Neural crest cell (in vitro differentiated cells): ENCODE data around the gene DAAM1. TPM values are rescaled to one million over a fixed set of nuclear protein-coding genes. Genes with fewer than 3 reads are reported as not detected.

Experiments
- DNase-seq: peaks from one replicate; pipeline ENCODE4 v3.0.0; 2021; ENCODE audit warnings: low read depth, mixed read lengths, low spot score
- H3K27ac Mint-ChIP-seq: one replicate; pipeline ENCODE4 v1.8.0; 2021; ENCODE audit warnings: mild to moderate bottlenecking, mixed read lengths; ENCODE audit not compliant: unreplicated experiment
- H3K27me3 Mint-ChIP-seq: 2 replicates; pipeline ENCODE4 v1.8.0; 2021; ENCODE audit warnings: low read depth, mild to moderate bottlenecking, mixed read lengths
- H3K36me3 Mint-ChIP-seq: 2 replicates; pipeline ENCODE4 v1.8.0; 2021; ENCODE audit warnings: low read depth, mild to moderate bottlenecking, mixed read lengths
- H3K4me1 Mint-ChIP-seq: 2 replicates; pipeline ENCODE4 v1.8.0; 2021; ENCODE audit warnings: mixed read lengths
- H3K4me3 Mint-ChIP-seq: one replicate; pipeline ENCODE4 v1.8.0; 2021; ENCODE audit warnings: mild to moderate bottlenecking, mixed read lengths
- H3K9me3 Mint-ChIP-seq: 2 replicates; pipeline ENCODE4 v1.8.0; 2021; ENCODE audit warnings: mixed read lengths
- total RNA-seq: library from RNA; stranded (reverse); gene quantifications from 2 replicates; pipeline ENCODE4 v1.2.1, GENCODE V29; 2021
- TF ChIP-seq, protein P1 (sequence below): fragments of 200-600 bp; sonication (generic); conservative IDR thresholded peaks from 2 replicates; pipeline ENCODE4 v1.5.0; 2021; ENCODE audit warnings: antibody characterized with exemption, mild to moderate bottlenecking

The DAAM1 gene
- total RNA-seq, 1 donor from 2014 or later, result 47.2 TPM

DNA sequence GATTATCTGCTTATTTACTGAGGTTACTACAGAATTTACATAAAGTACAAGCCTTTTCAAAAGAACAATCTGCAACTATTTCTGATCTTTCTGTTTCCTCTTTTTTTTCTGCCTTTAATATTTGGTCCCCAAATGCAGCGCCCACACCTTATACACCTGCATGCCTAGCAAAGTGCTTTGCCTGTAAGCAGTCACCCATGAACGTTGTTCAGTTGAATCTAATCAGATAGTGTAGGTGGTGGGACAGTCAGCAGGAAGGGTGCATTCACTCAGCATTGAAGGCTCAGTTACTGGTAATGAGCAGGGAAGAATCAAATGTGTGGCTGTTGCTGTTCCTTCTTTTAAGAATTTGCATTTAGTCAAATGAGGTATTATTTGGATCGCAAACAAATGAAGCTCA, 168.3 kb downstream of the DAAM1 start:
- no peaks in the 10 kb centered on the region for H3K9me3 Mint-ChIP-seq
- DNase-seq, result no peak
- no peaks in the 10 kb centered on the region for H3K27me3 Mint-ChIP-seq
- H3K36me3 Mint-ChIP-seq, result peaks cover 18% of the 10 kb centered on the region
- H3K4me3 Mint-ChIP-seq, result no peak overlapping the region
- no peak overlapping the region for H3K27ac Mint-ChIP-seq
- TF ChIP-seq, protein P1, sequence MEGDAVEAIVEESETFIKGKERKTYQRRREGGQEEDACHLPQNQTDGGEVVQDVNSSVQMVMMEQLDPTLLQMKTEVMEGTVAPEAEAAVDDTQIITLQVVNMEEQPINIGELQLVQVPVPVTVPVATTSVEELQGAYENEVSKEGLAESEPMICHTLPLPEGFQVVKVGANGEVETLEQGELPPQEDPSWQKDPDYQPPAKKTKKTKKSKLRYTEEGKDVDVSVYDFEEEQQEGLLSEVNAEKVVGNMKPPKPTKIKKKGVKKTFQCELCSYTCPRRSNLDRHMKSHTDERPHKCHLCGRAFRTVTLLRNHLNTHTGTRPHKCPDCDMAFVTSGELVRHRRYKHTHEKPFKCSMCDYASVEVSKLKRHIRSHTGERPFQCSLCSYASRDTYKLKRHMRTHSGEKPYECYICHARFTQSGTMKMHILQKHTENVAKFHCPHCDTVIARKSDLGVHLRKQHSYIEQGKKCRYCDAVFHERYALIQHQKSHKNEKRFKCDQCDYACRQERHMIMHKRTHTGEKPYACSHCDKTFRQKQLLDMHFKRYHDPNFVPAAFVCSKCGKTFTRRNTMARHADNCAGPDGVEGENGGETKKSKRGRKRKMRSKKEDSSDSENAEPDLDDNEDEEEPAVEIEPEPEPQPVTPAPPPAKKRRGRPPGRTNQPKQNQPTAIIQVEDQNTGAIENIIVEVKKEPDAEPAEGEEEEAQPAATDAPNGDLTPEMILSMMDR, result no peak
- H3K4me1 Mint-ChIP-seq, result no peaks in the 10 kb centered on the region

DNA sequence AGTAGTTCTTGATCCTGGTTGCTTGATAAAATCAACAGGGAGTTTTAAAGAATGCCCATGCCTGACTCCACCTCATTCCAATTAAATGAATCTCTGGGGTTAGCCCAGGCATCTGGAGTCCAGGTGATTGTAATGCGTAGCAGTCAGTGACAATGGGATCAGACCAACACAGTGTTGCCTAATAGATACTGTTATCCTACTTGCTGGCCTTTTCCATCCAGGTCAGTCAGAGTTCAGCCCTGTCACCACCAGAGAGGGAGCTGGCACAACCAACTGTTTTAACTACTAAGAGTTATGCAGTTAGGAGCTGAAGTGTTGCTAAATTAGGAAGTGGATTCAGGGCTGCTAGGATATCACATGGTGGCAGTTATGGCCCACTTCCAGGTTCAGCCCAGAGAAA, 169.6 kb downstream of the DAAM1 start:
- Mint-ChIP-seq H3K9me3 (no peaks in the 10 kb centered on the region), H3K4me3 (no peak overlapping the region), H3K36me3 (peaks cover 13% of the 10 kb centered on the region), H3K27ac (no peak overlapping the region), H3K4me1 (no peaks in the 10 kb centered on the region), H3K27me3 (no peaks in the 10 kb centered on the region)
- TF ChIP-seq, protein P1, result no peak
- no peak for DNase-seq

DNA sequence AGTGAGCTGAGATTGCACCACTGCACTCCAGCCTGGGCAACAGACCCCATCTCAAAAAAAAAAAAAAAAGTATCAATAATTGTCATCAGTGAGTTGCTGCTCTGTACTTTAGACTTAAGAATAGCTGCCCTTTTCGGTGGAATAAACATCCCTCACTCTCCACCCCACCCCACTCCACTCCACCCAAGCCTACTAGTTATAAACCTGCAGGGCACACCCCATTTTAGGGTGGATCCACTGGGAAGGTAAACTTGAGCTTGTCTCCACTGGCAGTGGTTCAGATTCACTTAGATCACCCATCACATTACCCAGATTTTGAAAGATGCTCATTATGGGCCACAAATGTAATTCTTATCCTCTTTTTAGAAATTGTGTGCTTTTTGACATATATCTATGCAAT, 170.3 kb downstream of the DAAM1 start:
- Mint-ChIP-seq H3K4me3 (no peak overlapping the region), H3K27ac (no peak overlapping the region), H3K9me3 (no peaks in the 10 kb centered on the region), H3K4me1 (no peaks in the 10 kb centered on the region), H3K27me3 (no peaks in the 10 kb centered on the region), H3K36me3 (peaks cover 8% of the 10 kb centered on the region)
- TF ChIP-seq, protein P1, result no peak
- DNase-seq, result no peak

DNA sequence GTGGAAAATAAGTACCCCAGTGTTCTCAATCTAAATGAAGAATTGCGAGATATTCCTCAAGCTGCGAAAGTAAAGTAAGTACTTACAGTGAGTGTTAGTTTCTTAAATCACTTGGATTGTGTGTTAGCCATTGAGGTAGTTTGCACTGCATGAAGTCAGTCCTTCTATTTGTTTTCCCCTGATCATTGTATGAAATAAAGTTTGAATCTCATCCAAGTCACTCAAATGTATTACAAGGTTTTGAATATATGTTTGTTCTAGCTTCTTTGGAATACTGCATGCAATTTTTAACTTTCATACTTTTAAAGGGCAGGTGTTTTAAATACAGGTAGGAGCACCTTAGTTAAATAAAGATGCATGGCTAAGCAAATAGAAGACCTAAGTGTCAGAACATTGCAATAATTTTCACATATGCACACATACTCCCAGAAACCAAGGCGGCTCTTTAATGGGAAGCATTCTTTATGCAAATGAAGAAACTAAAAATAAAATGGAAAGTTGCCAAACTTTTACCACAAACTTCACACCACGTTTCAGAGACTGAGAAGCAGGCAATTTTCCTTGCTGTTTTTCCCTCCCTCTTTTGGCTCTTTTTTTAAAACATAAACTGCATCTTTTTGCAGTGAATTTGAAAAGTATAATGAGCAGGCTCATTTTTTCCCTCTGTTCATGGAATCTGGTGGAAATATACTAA, 171.1 kb downstream of the DAAM1 start:
- Mint-ChIP-seq H3K36me3 (peaks cover 11% of the 10 kb centered on the region), H3K9me3 (no peaks in the 10 kb centered on the region), H3K4me1 (no peaks in the 10 kb centered on the region), H3K27ac (no peak overlapping the region), H3K27me3 (no peaks in the 10 kb centered on the region), H3K4me3 (no peak overlapping the region)
- DNase-seq, result no peak
- TF ChIP-seq, protein P1, result no peak

DNA sequence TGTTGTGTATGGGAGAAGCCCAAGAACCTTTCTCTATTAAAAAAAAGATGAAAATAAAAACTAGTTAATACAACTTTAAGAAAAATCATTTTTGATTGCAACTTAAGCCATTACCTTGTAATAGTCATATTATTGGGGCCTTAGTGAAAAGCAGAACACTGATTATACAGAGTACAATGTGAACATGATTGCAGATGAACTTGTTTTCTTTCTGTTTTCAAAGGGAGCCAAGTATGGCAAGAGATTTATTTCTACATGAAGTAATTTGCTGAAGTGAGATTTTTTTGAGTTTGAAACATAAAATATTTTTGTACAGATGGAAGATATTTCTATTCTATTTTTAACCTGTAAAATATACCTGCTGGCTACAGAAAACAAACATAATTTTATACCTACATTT, 171.8 kb downstream of the DAAM1 start:
- H3K9me3 Mint-ChIP-seq, result no peaks in the 10 kb centered on the region
- no peak overlapping the region for H3K27ac Mint-ChIP-seq
- peaks cover 7% of the 10 kb centered on the region for H3K36me3 Mint-ChIP-seq
- no peaks in the 10 kb centered on the region for H3K4me1 Mint-ChIP-seq
- DNase-seq, result no peak
- H3K27me3 Mint-ChIP-seq, result no peaks in the 10 kb centered on the region
- no peak overlapping the region for H3K4me3 Mint-ChIP-seq
- TF ChIP-seq, protein P1, result no peak
